IPS-15b (cell line): ENCODE results near the gene ALDH5A1.

Source experiments
- H3K27me3 ChIP-seq: one replicate; pipeline ENCODE4 v1.6.1; 2013; ENCODE audit warnings: low read length; ENCODE audit not compliant: control insufficient read depth, insufficient read depth
- H3K36me3 ChIP-seq: one replicate; pipeline ENCODE4 v1.6.1; 2013; ENCODE audit warnings: low read length; ENCODE audit not compliant: control insufficient read depth, insufficient read depth
- H3K4me1 ChIP-seq: one replicate; pipeline ENCODE4 v1.6.1; 2013; ENCODE audit warnings: mild to moderate bottlenecking, low read length; ENCODE audit not compliant: control insufficient read depth, insufficient read depth
- H3K4me3 ChIP-seq: one replicate; pipeline ENCODE4 v1.5.1; 2013; ENCODE audit warnings: low read depth, low read length
- H3K9ac ChIP-seq: one replicate; pipeline ENCODE4 v1.6.1; 2013; ENCODE audit warnings: low read depth, mild to moderate bottlenecking, low read length
- H3K9me3 ChIP-seq: one replicate; pipeline ENCODE4 v1.6.1; 2013; ENCODE audit warnings: mild to moderate bottlenecking, low read length; ENCODE audit not compliant: control insufficient read depth, insufficient read depth

The ALDH5A1 gene

GRCh38 chr6:24554474-24554873, 59.7 kb downstream of the ALDH5A1 start:
- Histone ChIP-seq H3K36me3 (no peaks in the 10 kb centered on the region), H3K4me1 (no peaks in the 10 kb centered on the region), H3K4me3 (no peak overlapping the region), H3K27me3 (no peaks in the 10 kb centered on the region), H3K9ac (no peak overlapping the region), H3K9me3 (no peaks in the 10 kb centered on the region)

GRCh38 chr6:24558516-24558915, 63.7 kb downstream of the ALDH5A1 start:
- Histone ChIP-seq H3K36me3 (no peaks in the 10 kb centered on the region), H3K9ac (no peak overlapping the region), H3K4me1 (no peaks in the 10 kb centered on the region), H3K27me3 (no peaks in the 10 kb centered on the region), H3K4me3 (no peak overlapping the region), H3K9me3 (no peaks in the 10 kb centered on the region)

GRCh38 chr6:24564081-24564480, 69.3 kb downstream of the ALDH5A1 start:
- H3K4me1 ChIP-seq = no peaks in the 10 kb centered on the region
- H3K4me3 ChIP-seq = no peak overlapping the region
- no peak overlapping the region for H3K9ac ChIP-seq
- H3K9me3 ChIP-seq = no peaks in the 10 kb centered on the region
- no peaks in the 10 kb centered on the region for H3K27me3 ChIP-seq
- H3K36me3 ChIP-seq = no peaks in the 10 kb centered on the region

- Histone ChIP-seq H3K4me3 (no peak overlapping the region), H3K9me3 (no peaks in the 10 kb centered on the region), H3K27me3 (peaks cover 3% of the 10 kb centered on the region), H3K9ac (no peak overlapping the region), H3K4me1 (no peaks in the 10 kb centered on the region), H3K36me3 (no peaks in the 10 kb centered on the region)
These were observed 70.4 kb downstream of the ALDH5A1 start for GRCh38 chr6:24565196-24565595.

- no peak overlapping the region for H3K9ac ChIP-seq
- peaks cover 3% of the 10 kb centered on the region for H3K27me3 ChIP-seq
- no peaks in the 10 kb centered on the region for H3K4me1 ChIP-seq
- no peaks in the 10 kb centered on the region for H3K36me3 ChIP-seq
- no peak overlapping the region for H3K4me3 ChIP-seq
- H3K9me3 ChIP-seq = no peaks in the 10 kb centered on the region
These were observed 71.4 kb downstream of the ALDH5A1 start for GRCh38 chr6:24566020-24566767.

GRCh38 chr6:24568683-24569082, 73.9 kb downstream of the ALDH5A1 start:
- Histone ChIP-seq H3K9ac (no peak overlapping the region), H3K4me1 (no peaks in the 10 kb centered on the region), H3K36me3 (no peaks in the 10 kb centered on the region), H3K4me3 (no peak overlapping the region), H3K27me3 (peaks cover 9% of the 10 kb centered on the region), H3K9me3 (no peaks in the 10 kb centered on the region)

GRCh38 chr6:24569811-24570210, 75.0 kb downstream of the ALDH5A1 start:
- Histone ChIP-seq H3K9ac (no peak overlapping the region), H3K4me3 (no peak overlapping the region), H3K27me3 (peaks cover 9% of the 10 kb centered on the region), H3K36me3 (no peaks in the 10 kb centered on the region), H3K9me3 (no peaks in the 10 kb centered on the region), H3K4me1 (no peaks in the 10 kb centered on the region)

- Histone ChIP-seq H3K27me3 (peaks cover 9% of the 10 kb centered on the region), H3K9me3 (no peaks in the 10 kb centered on the region), H3K9ac (no peak overlapping the region), H3K36me3 (no peaks in the 10 kb centered on the region), H3K4me1 (no peaks in the 10 kb centered on the region), H3K4me3 (no peak overlapping the region)
These were observed 76.6 kb downstream of the ALDH5A1 start for GRCh38 chr6:24571361-24571760.

GRCh38 chr6:24574809-24575208, 80.0 kb downstream of the ALDH5A1 start:
- Histone ChIP-seq H3K4me3 (no peak overlapping the region), H3K36me3 (no peaks in the 10 kb centered on the region), H3K27me3 (peaks cover 9% of the 10 kb centered on the region), H3K4me1 (no peaks in the 10 kb centered on the region), H3K9me3 (no peaks in the 10 kb centered on the region), H3K9ac (no peak overlapping the region)

GRCh38 chr6:24576447-24576846, 81.7 kb downstream of the ALDH5A1 start:
- Histone ChIP-seq H3K4me3 (no peak overlapping the region), H3K9ac (no peak overlapping the region), H3K27me3 (peaks cover 6% of the 10 kb centered on the region), H3K4me1 (no peaks in the 10 kb centered on the region), H3K9me3 (no peaks in the 10 kb centered on the region), H3K36me3 (no peaks in the 10 kb centered on the region)

GRCh38 chr6:24581084-24581669, 86.4 kb downstream of the ALDH5A1 start:
- H3K4me1 ChIP-seq = peaks cover 15% of the 10 kb centered on the region
- no peak overlapping the region for H3K4me3 ChIP-seq
- H3K9ac ChIP-seq = no peak overlapping the region
- no peaks in the 10 kb centered on the region for H3K27me3 ChIP-seq
- no peaks in the 10 kb centered on the region for H3K36me3 ChIP-seq
- H3K9me3 ChIP-seq = no peaks in the 10 kb centered on the region
